Measurements from ENCODE around the gene EPN1.

DNA sequence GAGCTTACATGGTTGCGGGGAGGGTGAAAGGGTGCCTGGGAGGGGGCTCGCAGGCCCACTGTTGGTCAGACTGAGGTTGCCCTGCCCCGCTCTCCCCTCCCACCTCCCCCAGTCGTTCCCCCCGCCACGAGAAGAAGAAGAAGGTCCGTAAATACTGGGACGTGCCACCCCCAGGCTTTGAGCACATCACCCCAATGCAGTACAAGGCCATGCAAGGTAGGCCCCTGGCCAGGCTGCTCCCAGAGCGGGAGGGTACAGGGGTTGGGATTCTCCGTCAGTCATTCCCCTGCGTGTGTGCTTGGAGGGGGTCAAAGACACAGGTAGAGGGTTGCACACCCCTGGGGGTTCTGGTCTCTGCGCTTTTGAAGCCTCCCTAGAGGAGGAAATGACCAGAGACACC, 14.6 kb upstream of the EPN1 start:
- TF ChIP-seq, protein P1, sequence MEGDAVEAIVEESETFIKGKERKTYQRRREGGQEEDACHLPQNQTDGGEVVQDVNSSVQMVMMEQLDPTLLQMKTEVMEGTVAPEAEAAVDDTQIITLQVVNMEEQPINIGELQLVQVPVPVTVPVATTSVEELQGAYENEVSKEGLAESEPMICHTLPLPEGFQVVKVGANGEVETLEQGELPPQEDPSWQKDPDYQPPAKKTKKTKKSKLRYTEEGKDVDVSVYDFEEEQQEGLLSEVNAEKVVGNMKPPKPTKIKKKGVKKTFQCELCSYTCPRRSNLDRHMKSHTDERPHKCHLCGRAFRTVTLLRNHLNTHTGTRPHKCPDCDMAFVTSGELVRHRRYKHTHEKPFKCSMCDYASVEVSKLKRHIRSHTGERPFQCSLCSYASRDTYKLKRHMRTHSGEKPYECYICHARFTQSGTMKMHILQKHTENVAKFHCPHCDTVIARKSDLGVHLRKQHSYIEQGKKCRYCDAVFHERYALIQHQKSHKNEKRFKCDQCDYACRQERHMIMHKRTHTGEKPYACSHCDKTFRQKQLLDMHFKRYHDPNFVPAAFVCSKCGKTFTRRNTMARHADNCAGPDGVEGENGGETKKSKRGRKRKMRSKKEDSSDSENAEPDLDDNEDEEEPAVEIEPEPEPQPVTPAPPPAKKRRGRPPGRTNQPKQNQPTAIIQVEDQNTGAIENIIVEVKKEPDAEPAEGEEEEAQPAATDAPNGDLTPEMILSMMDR (IDR thresholded peaks at IDR 0.05; ENCODE audit: low read depth, low read length): no peak
- TF ChIP-seq POLR2A (IDR thresholded peaks at IDR 0.05; ENCODE audit: extremely low read depth, insufficient read length): no peak

Measured in NB4 (cell line).